ENCODE results near the gene ZNF525. TPM values are rescaled to one million over a fixed set of nuclear protein-coding genes. Genes with fewer than 3 reads are reported as not detected.
"Not testable (repeated sequence)": the region's sequence is repeated elsewhere in the genome, so short reads cannot be mapped to it uniquely, and the experiment has no call there.

The ZNF525 gene
- total RNA-seq, 4 donors from 2014 or later: 9.6 to 14.5 (median 12.3) TPM

DNA sequence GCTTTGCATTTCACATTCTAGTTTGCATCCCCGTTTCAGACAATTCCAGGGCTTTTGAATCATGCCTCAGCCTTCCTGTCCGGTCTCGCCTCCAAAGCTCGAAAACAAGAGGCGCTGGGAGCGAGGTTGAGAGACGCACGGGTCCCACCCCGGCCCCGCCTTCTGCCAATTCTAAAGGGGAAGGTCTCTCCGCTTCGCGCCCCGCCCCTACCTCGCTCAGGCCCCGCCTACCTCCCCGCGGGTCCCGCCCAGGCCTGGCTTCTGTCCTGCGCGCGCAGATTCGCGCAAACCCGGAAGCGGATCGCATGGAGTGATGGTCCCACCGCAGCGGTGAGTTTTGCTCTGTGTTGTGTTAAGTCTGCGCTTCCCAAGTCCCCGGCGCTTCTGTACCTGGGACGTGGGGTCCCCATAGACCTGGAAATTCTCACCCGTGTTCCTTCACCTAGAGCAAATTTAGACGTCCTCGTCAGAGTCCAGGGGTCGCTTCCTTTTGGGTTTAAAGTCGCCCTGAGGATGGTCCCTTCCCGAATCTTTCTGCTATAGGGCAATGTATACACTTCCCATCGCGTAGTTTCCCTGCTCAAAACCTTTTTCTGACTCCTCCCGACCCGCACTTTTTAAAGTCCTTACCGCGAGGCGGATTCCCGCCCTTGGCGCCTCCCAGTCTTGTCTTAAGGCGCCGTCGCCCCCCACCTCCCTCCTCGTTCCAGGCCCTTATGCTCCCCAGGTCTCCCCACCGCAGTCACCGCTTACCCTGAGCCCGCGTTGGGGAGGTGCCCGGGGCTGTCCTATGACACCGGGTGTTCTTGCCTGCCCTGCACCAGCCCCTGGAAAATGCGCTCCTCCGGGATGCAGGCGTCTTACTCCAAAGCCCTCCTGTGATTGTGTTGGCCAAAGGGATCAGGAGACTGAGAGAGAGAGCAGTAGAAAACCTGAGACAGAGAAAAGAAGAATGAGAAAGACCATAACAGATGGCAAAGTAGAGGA, 31.7 kb upstream of the ZNF525 start, which contains the start of gene ZNF845:
TSS of gene ZNF845 (plus strand) at position 287 of the 987 bp plus-strand sequence. CDS start 7,559 bp downstream, outside the sequence.
- Histone ChIP-seq H3K36me3 (peaks cover 0 to 15% (median 5%) of the 10 kb centered on the region in 4 donors), H3K4me1 (peaks cover 7 to 20% (median 18%) of the 10 kb centered on the region in 4 donors), H3K9me3 (peaks cover 0 to 3% (median 0%) of the 10 kb centered on the region in 4 donors), H3K27me3 (peaks cover 0 to 4% (median 0%) of the 10 kb centered on the region in 4 donors), H3K27ac (replicated peaks in 1 of 4) (peak within 1 kb of the TSS; percentile 73 to 85 (median 79)), H3K4me3 (peak within 1 kb of the TSS; percentile 69 to 77 (median 70))
- peak; percentile 98 for DNase-seq (ENCODE audit: extremely low spot score)
- intact Hi-C loops (cut with DNase I): loop anchor here (10.0 kb wide), 2 partner anchors 79 to 139 kb away; partner anchors contain the start of genes VN1R2, ZNF665 and ZNF677
- under 1% methylated on average over 25 of the region's 61 CpGs for WGBS
- TF ChIP-seq, protein P1, sequence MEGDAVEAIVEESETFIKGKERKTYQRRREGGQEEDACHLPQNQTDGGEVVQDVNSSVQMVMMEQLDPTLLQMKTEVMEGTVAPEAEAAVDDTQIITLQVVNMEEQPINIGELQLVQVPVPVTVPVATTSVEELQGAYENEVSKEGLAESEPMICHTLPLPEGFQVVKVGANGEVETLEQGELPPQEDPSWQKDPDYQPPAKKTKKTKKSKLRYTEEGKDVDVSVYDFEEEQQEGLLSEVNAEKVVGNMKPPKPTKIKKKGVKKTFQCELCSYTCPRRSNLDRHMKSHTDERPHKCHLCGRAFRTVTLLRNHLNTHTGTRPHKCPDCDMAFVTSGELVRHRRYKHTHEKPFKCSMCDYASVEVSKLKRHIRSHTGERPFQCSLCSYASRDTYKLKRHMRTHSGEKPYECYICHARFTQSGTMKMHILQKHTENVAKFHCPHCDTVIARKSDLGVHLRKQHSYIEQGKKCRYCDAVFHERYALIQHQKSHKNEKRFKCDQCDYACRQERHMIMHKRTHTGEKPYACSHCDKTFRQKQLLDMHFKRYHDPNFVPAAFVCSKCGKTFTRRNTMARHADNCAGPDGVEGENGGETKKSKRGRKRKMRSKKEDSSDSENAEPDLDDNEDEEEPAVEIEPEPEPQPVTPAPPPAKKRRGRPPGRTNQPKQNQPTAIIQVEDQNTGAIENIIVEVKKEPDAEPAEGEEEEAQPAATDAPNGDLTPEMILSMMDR (IDR thresholded peaks at IDR 0.05): no peak
- no peak for TF ChIP-seq EP300 (IDR thresholded peaks at IDR 0.05)
- TF ChIP-seq POLR2AphosphoS5 (IDR thresholded peaks at IDR 0.05): peak; percentile 87 to 91
- no peak for TF ChIP-seq POLR2A (IDR thresholded peaks at IDR 0.05; ENCODE audit: low read depth)

DNA sequence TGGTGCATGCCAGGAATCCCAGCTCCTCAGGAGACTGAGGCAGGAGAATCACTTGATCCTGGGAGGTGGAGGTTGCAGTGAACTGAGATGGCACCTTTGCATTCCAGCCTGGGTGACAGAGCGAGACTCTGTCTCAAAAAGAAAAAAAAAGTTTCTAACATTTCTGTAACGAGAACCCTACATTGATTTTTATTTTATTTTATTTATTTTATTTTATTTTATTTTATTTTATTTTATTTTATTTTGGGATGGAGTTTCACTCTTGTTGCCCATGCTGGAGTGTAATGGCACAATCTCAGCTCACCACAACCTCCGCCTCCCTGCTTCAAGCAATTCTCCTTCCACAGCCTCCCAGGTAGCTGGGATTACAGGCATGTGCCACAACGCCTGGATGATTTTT, 21.1 kb upstream of the ZNF525 start:
- intact Hi-C loops (cut with DNase I); H3K4me1 ChIP-seq; H3K27ac ChIP-seq (replicated peaks in 1 of 4); H3K27me3 ChIP-seq; DNase-seq (ENCODE audit: extremely low spot score); H3K4me3 ChIP-seq: not testable (repeated sequence)
- WGBS: over 99% methylated on average over 4 of the region's 4 CpGs
- peaks cover 0 to 59% (median 33%) of the 10 kb centered on the region in 4 donors for H3K9me3 ChIP-seq
- peaks cover 81 to 100% (median 90%) of the 10 kb centered on the region in 4 donors for H3K36me3 ChIP-seq

DNA sequence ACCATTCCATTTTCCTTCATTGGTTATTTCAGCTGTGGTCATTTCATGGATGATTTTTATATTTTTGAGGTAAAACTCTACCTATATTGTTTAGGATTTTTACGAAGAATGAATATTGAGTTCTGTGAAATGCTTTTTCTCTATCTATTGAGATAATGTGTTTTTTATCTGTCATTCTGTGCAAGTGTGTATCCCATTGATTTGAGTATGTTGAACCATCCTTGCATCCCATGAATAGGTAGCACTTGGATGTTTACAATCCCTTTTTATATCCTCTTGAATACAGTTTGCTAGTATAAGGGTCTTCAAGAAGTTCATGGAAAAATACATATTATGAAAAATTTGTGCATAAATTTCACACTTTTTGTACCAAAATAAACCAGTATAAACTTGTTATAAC, 9.8 kb upstream of the ZNF525 start:
- Histone ChIP-seq H3K9me3 (peaks cover 18 to 70% (median 65%) of the 10 kb centered on the region in 4 donors), H3K4me3 (no peak overlapping the region), H3K36me3 (peaks cover 11 to 34% (median 18%) of the 10 kb centered on the region in 4 donors), H3K27me3 (no peaks in the 10 kb centered on the region), H3K27ac (replicated peaks in 1 of 4) (no peak overlapping the region), H3K4me1 (no peaks in the 10 kb centered on the region)
- 90% methylated on average over 1 of the region's 1 CpG for WGBS
- intact Hi-C loops (cut with DNase I): no loop called here
- TF ChIP-seq, protein P1 (IDR thresholded peaks at IDR 0.05): no peak
- TF ChIP-seq EP300 (IDR thresholded peaks at IDR 0.05) (no peak), POLR2A (IDR thresholded peaks at IDR 0.05; ENCODE audit: low read depth) (no peak), POLR2AphosphoS5 (IDR thresholded peaks at IDR 0.05) (no peak)
- no peak for DNase-seq (ENCODE audit: extremely low spot score)

DNA sequence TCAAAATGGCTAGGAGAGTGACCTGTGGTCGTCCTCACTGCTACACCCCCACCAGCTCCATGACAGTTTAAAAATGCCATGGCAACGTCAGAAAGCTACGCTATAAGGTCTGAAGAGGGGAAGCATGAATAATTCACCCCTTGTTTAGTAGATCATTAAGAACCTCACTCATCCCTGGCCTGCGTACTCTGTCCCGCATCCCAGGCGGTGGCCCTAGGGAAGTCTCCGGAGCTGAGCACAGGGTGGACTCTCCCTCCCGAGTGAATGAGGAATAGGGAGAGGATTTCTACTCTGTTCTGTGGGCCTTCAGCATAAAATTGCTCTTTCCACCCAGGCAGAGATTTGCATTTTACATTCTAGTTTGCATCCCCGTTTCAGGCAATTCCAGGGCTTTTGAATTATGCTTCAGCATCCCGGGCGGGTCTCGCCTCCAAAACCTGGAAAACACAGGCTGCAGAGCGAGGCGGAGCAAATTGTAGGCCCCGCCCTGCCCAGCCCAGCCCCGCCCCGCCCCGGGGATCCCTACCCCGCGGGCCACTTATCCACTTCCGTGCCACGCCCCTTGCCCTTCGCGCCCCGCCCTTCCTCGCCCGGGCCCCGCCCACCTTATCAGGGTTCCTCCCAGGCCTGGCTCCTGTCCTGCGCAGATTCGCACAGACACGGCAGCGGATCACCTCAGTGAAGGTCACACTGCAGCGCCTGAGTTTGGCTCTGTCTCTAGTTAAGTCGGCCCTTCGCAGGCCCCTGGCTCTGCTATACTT, 7.5 kb upstream of the ZNF525 start:
- Histone ChIP-seq H3K4me1 (no peaks in the 10 kb centered on the region), H3K9me3 (peaks cover 7 to 48% (median 42%) of the 10 kb centered on the region in 4 donors), H3K27me3 (no peaks in the 10 kb centered on the region), H3K36me3 (peaks cover 0 to 12% (median under 1%) of the 10 kb centered on the region in 4 donors), H3K27ac (replicated peaks in 1 of 4) (no peak overlapping the region), H3K4me3 (no peak overlapping the region)
- intact Hi-C loops (cut with DNase I): no loop called here
- DNase-seq (ENCODE audit: extremely low spot score): no peak
- TF ChIP-seq POLR2AphosphoS5 (IDR thresholded peaks at IDR 0.05) (no peak), EP300 (IDR thresholded peaks at IDR 0.05) (no peak), POLR2A (IDR thresholded peaks at IDR 0.05; ENCODE audit: low read depth) (no peak)
- TF ChIP-seq, protein P1 (IDR thresholded peaks at IDR 0.05): no peak
- WGBS: 62% methylated on average over 18 of the region's 35 CpGs

DNA sequence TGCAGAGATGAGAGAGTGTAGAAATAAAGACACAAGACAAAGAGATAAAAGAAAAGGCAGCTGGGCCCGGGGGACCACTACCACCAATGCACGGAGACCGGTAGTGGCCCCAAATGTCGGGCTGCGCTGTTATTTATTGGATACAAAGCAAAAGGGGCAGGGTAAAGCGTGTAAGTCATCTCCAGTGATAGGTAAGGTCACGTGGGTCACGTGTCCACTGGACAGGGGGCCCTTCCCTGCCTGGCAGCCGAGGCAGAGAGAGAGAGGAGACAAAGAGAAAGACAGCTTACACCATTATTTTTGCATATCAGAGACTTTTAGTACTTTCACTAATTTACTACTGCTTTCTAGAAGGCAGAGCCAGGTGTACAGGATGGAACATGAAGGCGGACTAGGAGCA, 5.4 kb upstream of the ZNF525 start:
- peaks cover 0 to 27% (median 22%) of the 10 kb centered on the region in 4 donors for H3K9me3 ChIP-seq
- H3K36me3 ChIP-seq; DNase-seq (ENCODE audit: extremely low spot score); H3K4me3 ChIP-seq; H3K27me3 ChIP-seq; H3K27ac ChIP-seq (replicated peaks in 1 of 4); intact Hi-C loops (cut with DNase I); H3K4me1 ChIP-seq: not testable (repeated sequence)
- 98% methylated on average over 10 of the region's 10 CpGs for WGBS
